Kidney (tissue), 14 donors: Measurements from ENCODE around the gene OR2A25. TPM values are rescaled to one million over a fixed set of nuclear protein-coding genes. Genes with fewer than 3 reads are reported as not detected.

Experiments used
- DNase-seq, 5 donors: peaks; one replicate each; pipeline ENCODE4 v3.0.0-alpha.2; 2013 to 2020
- FAIRE-seq: peaks from 2 replicates; lab custom pipeline; 2012; peaks lifted over from hg19 to GRCh38; lab: Jason Lieb, UNC
- H3K27ac ChIP-seq, 2 donors: one replicate each; pipeline ENCODE4 v1.7.0; 2013; ENCODE audit warnings: low read depth in 2 of 2, low read length in 2 of 2, inconsistent platforms in 1 of 2
- H3K27me3 ChIP-seq: one replicate; pipeline ENCODE4 v1.7.1; 2013; ENCODE audit warnings: low read length, inconsistent platforms; ENCODE audit not compliant: control insufficient read depth, insufficient read depth
- H3K36me3 ChIP-seq, 3 donors: one replicate each; pipeline versions ENCODE4 v1.7.0 to v1.7.1; 2013; ENCODE audit warnings: low read length in 3 of 3, control low read depth in 1 of 3, inconsistent platforms in 1 of 3; ENCODE audit not compliant: insufficient read depth in 3 of 3, control insufficient read depth in 2 of 3
- H3K4me1 ChIP-seq, 3 donors: one replicate each; pipeline versions ENCODE4 v1.7.0 to v1.7.1; 2013; ENCODE audit warnings: low read length in 3 of 3, inconsistent platforms in 1 of 3, low read depth in 1 of 3; ENCODE audit not compliant: control insufficient read depth in 2 of 3, insufficient read depth in 2 of 3
- H3K4me3 ChIP-seq, 3 donors: one replicate each; pipeline versions ENCODE4 v1.7.0 to v1.8.1; 2013; ENCODE audit warnings: low read length in 3 of 3, control low read depth in 1 of 3, inconsistent platforms in 1 of 3
- H3K9ac ChIP-seq, 3 donors: one replicate each; pipeline versions ENCODE4 v1.7.0 to v1.7.1; 2013; ENCODE audit warnings: low read length in 3 of 3, control low read depth in 1 of 3, inconsistent platforms in 1 of 3
- H3K9me3 ChIP-seq, 3 donors: one replicate each; pipeline versions ENCODE4 v1.7.0 to v1.7.1; 2013; ENCODE audit warnings: low read length in 3 of 3, control low read depth in 1 of 3, inconsistent platforms in 1 of 3; ENCODE audit not compliant: control insufficient read depth in 2 of 3, insufficient read depth in 1 of 3
- intact Hi-C: fragments of 100-400 bp; cut with DNase I; formaldehyde crosslinking; loops from one replicate; pipeline ENCODE4 v1.11.1; 2022
- polyA plus RNA-seq: library from polyadenylated mRNA; stranded (reverse); fragments of 350-450 nt; fragmentation: Illumina TruSeq; extraction: RNeasy Lipid Tissue Mini Kit (QIAGEN cat#74804); gene quantifications from one replicate; pipeline ENCODE4 v1.2.3, GENCODE V29; 2014; ENCODE audit warnings: low read depth, low replicate concordance; ENCODE audit not compliant: insufficient read depth
- total RNA-seq: library from RNA; stranded (reverse); fragmentation: NEBNext Ultra II Directional; extraction: Animal tissue kit (Norgen Biotek cat#: 25700); gene quantifications from one replicate; pipeline ENCODE4 v1.2.1, GENCODE V29; 2021
- TF ChIP-seq, protein P1 (sequence below): IDR thresholded peaks from 3 replicates; pipeline ENCODE4 v1.5.1; 2012; ENCODE audit warnings: mild to moderate bottlenecking, moderate library complexity, borderline replicate concordance; ENCODE audit not compliant: insufficient read depth; ENCODE audit errors: extremely low read depth
- donor health status: control.
- donor health status: control.
- donor health status: control.
- donor health status: control.
- donor health status: control.
- donor health status: DM: yes; HTN: yes; CAD: no.
- donor health status: Normal renal cell carcinoma (clear cell type).

Gene OR2A25
- total and polyA plus RNA-seq, 2 donors from 2014 or later: not detected

DNA sequence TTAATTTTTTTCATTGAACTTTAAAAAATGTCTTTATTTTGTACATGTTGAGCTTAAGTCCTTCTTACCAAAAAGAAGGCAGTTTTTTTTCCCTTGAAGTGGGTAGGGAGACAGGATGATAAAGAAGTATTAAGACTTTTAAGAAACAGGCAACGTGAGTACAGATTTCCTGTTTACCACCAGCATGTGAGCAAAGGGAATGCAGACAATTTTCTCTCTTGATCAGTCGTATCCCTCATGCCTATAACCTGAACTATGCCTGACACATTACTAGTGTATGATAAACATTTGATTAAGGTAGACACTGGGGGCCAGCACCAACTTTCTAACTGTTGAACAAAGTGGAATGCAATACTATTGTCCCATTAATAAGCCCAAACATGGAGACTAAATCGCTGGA, 31.0 kb downstream of the OR2A25 start:
- Histone ChIP-seq H3K4me1 (no peaks in the 10 kb centered on the region), H3K36me3 (no peaks in the 10 kb centered on the region), H3K4me3 (no peak overlapping the region), H3K27me3 (no peaks in the 10 kb centered on the region), H3K27ac (no peak overlapping the region), H3K9ac (no peak overlapping the region), H3K9me3 (no peaks in the 10 kb centered on the region)
- DNase-seq (no peak), FAIRE-seq (no peak)
- intact Hi-C loops: no loop called here
- TF ChIP-seq, protein P1, sequence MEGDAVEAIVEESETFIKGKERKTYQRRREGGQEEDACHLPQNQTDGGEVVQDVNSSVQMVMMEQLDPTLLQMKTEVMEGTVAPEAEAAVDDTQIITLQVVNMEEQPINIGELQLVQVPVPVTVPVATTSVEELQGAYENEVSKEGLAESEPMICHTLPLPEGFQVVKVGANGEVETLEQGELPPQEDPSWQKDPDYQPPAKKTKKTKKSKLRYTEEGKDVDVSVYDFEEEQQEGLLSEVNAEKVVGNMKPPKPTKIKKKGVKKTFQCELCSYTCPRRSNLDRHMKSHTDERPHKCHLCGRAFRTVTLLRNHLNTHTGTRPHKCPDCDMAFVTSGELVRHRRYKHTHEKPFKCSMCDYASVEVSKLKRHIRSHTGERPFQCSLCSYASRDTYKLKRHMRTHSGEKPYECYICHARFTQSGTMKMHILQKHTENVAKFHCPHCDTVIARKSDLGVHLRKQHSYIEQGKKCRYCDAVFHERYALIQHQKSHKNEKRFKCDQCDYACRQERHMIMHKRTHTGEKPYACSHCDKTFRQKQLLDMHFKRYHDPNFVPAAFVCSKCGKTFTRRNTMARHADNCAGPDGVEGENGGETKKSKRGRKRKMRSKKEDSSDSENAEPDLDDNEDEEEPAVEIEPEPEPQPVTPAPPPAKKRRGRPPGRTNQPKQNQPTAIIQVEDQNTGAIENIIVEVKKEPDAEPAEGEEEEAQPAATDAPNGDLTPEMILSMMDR: no peak

- no peaks in the 10 kb centered on the region for H3K36me3 ChIP-seq
- H3K9ac ChIP-seq: no peak overlapping the region
- FAIRE-seq (no peak), DNase-seq (no peak)
- H3K4me3 ChIP-seq: no peak overlapping the region
- H3K9me3 ChIP-seq: no peaks in the 10 kb centered on the region
- TF ChIP-seq, protein P1: no peak
- no peaks in the 10 kb centered on the region for H3K4me1 ChIP-seq
- no peaks in the 10 kb centered on the region for H3K27me3 ChIP-seq
- intact Hi-C loops: no loop called here
- H3K27ac ChIP-seq: no peak overlapping the region
These were observed 32.4 kb downstream of the OR2A25 start for GRCh38 chr7:144102041-144102440.

DNA sequence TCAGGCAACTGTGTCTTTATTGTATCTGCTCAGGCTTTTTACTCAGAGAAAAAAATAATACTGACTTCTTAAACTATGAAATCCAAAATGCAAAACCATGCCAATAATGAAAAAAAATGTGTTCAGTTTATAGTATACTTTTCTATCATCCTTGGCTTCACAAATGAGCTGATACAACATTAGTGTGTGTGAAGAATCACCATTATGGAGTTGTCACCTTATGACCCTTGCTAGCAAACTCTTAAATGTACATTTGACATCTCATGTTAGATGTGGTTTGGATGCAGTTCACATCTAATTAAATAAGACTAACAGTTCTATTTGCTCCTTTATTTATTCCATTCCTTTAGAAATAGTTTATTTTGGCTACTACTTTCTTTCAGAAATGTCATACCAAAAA, 35.6 kb downstream of the OR2A25 start:
- FAIRE-seq (no peak), DNase-seq (no peak)
- TF ChIP-seq, protein P1: no peak
- no peak overlapping the region for H3K4me3 ChIP-seq
- H3K4me1 ChIP-seq: no peaks in the 10 kb centered on the region
- H3K27ac ChIP-seq: no peak overlapping the region
- no peaks in the 10 kb centered on the region for H3K27me3 ChIP-seq
- no peak overlapping the region for H3K9ac ChIP-seq
- no peaks in the 10 kb centered on the region for H3K36me3 ChIP-seq
- intact Hi-C loops: no loop called here
- no peaks in the 10 kb centered on the region for H3K9me3 ChIP-seq

GRCh38 chr7:144109283-144109682, 39.7 kb downstream of the OR2A25 start, which contains the start of gene OR2A2:
TSS of gene OR2A2 (plus strand) at chr7:144109583. CDS start at chr7:144109583, 0 bp downstream.
- H3K36me3 ChIP-seq: no peaks in the 10 kb centered on the region
- intact Hi-C loops: no loop called here
- H3K9me3 ChIP-seq: no peaks in the 10 kb centered on the region
- H3K4me3 ChIP-seq: no peak within 1 kb of the TSS
- no peak within 1 kb of the TSS for H3K27ac ChIP-seq
- H3K4me1 ChIP-seq: no peaks in the 10 kb centered on the region
- H3K27me3 ChIP-seq: no peaks in the 10 kb centered on the region
- FAIRE-seq (no peak), DNase-seq (no peak)
- no peak within 1 kb of the TSS for H3K9ac ChIP-seq
- TF ChIP-seq, protein P1: no peak
